ENCODE measurements around the gene KHDC1. TPM values are rescaled to one million over a fixed set of nuclear protein-coding genes. Genes with fewer than 3 reads are reported as not detected.

The KHDC1 gene
- total RNA-seq, 1 experiment from 2014 or later, result 16.2 TPM

DNA sequence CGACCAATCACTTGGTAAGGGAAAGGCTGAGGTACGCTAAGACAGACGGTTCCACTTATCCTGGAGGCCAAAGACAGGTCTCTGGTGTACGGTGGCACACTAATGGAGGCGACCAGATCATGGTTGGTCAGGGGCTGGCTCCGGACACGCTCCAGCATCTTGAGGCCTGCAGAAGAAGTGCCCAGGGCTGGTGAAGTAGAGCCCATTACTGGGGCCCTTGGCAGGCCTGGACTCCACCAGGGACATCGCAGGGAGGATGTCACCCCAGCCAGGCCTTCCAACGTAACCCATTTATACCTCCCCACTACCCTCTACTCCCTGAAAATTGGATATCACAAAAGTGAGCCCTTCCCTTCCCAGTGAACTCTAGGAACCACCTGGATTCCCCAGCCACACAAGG, 53.9 kb downstream of the KHDC1 start:
- no peak overlapping the region for H3K27ac ChIP-seq
- no peaks in the 10 kb centered on the region for H3K9me2 ChIP-seq (ENCODE audit: insufficient read depth)
- no TSS peak for BruUV-seq (replicated peaks)
- H3K79me2 ChIP-seq (ENCODE audit: low read depth), result no peaks in the 10 kb centered on the region
- H3K4me1 ChIP-seq (replicated peaks; ENCODE audit: insufficient read depth), result no peaks in the 10 kb centered on the region
- H2AFZ ChIP-seq, result no peak overlapping the region
- H3K36me3 ChIP-seq (ENCODE audit: low read depth), result no peaks in the 10 kb centered on the region
- H3F3A ChIP-seq (ENCODE audit: insufficient read depth, low read depth), result no peaks in the 10 kb centered on the region
- CTCF ChIA-PET, result no interaction called here
- DNase-seq, result no peak
- no peak for TF ChIP-seq EZH2 (IDR thresholded peaks at IDR 0.05; ENCODE audit: low read depth)
- TF ChIP-seq, protein P1, sequence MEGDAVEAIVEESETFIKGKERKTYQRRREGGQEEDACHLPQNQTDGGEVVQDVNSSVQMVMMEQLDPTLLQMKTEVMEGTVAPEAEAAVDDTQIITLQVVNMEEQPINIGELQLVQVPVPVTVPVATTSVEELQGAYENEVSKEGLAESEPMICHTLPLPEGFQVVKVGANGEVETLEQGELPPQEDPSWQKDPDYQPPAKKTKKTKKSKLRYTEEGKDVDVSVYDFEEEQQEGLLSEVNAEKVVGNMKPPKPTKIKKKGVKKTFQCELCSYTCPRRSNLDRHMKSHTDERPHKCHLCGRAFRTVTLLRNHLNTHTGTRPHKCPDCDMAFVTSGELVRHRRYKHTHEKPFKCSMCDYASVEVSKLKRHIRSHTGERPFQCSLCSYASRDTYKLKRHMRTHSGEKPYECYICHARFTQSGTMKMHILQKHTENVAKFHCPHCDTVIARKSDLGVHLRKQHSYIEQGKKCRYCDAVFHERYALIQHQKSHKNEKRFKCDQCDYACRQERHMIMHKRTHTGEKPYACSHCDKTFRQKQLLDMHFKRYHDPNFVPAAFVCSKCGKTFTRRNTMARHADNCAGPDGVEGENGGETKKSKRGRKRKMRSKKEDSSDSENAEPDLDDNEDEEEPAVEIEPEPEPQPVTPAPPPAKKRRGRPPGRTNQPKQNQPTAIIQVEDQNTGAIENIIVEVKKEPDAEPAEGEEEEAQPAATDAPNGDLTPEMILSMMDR (conservative IDR thresholded peaks at IDR 0.05), result no peak
- no peak overlapping the region for H3K4me3 ChIP-seq
- intact Hi-C loops (cut with micrococcal nuclease; ENCODE audit: unreplicated experiment), result no loop called here
- H3K9me3 ChIP-seq (ENCODE audit: insufficient read depth, low read depth), result no peaks in the 10 kb centered on the region
- no peaks in the 10 kb centered on the region for H3K27me3 ChIP-seq (ENCODE audit: insufficient read depth, low read depth)
- no peaks in the 10 kb centered on the region for H4K20me1 ChIP-seq (ENCODE audit: insufficient read depth)
- no peak overlapping the region for H3K4me2 ChIP-seq
- POLR2A ChIA-PET (ENCODE audit: unreplicated experiment), result no interaction called here

GRCh38 chr6:73207221-73207837, 55.7 kb downstream of the KHDC1 start:
- no peak overlapping the region for H3K4me2 ChIP-seq
- intact Hi-C loops (cut with micrococcal nuclease; ENCODE audit: unreplicated experiment), result no loop called here
- no peaks in the 10 kb centered on the region for H3K9me3 ChIP-seq (ENCODE audit: insufficient read depth, low read depth)
- no peak overlapping the region for H3K27ac ChIP-seq
- no peaks in the 10 kb centered on the region for H3K4me1 ChIP-seq (replicated peaks; ENCODE audit: insufficient read depth)
- CTCF ChIA-PET, result no interaction called here
- TF ChIP-seq EZH2 (IDR thresholded peaks at IDR 0.05; ENCODE audit: low read depth), result no peak
- TF ChIP-seq, protein P1 (conservative IDR thresholded peaks at IDR 0.05), result no peak
- H3K36me3 ChIP-seq (ENCODE audit: low read depth), result no peaks in the 10 kb centered on the region
- H3K27me3 ChIP-seq (ENCODE audit: insufficient read depth, low read depth), result no peaks in the 10 kb centered on the region
- no peaks in the 10 kb centered on the region for H3F3A ChIP-seq (ENCODE audit: insufficient read depth, low read depth)
- no peaks in the 10 kb centered on the region for H3K9me2 ChIP-seq (ENCODE audit: insufficient read depth)
- H3K4me3 ChIP-seq, result no peak overlapping the region
- no peaks in the 10 kb centered on the region for H3K79me2 ChIP-seq (ENCODE audit: low read depth)
- no peak for DNase-seq
- no TSS peak for BruUV-seq (replicated peaks)
- H2AFZ ChIP-seq, result no peak overlapping the region
- POLR2A ChIA-PET (ENCODE audit: unreplicated experiment), result no interaction called here
- H4K20me1 ChIP-seq (ENCODE audit: insufficient read depth), result no peaks in the 10 kb centered on the region

DNA sequence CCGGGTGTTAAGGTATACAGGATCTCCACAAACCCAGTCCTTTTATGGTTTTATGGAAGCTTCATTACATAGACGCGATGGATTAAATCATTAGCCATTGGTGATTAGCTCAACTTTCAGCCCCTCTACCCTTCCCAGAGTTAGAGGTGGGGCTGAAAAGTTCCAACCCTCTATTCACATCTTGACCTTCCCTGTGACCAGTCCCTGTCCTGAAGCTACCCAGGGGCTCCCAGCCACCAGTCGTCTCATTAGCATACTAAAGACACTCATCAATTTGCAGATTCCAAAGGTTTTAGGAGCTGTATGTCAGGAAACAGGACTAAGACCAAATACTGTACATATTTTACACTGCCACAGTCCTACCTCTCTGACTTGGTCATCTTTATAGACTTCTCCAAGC, 58.7 kb downstream of the KHDC1 start:
- TF ChIP-seq, protein P1 (conservative IDR thresholded peaks at IDR 0.05), result no peak
- TF ChIP-seq EZH2 (IDR thresholded peaks at IDR 0.05; ENCODE audit: low read depth), result no peak
- intact Hi-C loops (cut with micrococcal nuclease; ENCODE audit: unreplicated experiment), result no loop called here

More for the DNA sequence above, 58.7 kb downstream of the KHDC1 start:
- Histone ChIP-seq H3K9me2 (ENCODE audit: insufficient read depth) (no peaks in the 10 kb centered on the region), H3K27me3 (ENCODE audit: insufficient read depth, low read depth) (no peaks in the 10 kb centered on the region), H3K36me3 (ENCODE audit: low read depth) (no peaks in the 10 kb centered on the region), H4K20me1 (ENCODE audit: insufficient read depth) (no peaks in the 10 kb centered on the region), H3K4me2 (no peak overlapping the region), H3K4me3 (no peak overlapping the region), H3K27ac (no peak overlapping the region), H3K9me3 (ENCODE audit: insufficient read depth, low read depth) (no peaks in the 10 kb centered on the region), H3K4me1 (replicated peaks; ENCODE audit: insufficient read depth) (no peaks in the 10 kb centered on the region), H3F3A (ENCODE audit: insufficient read depth, low read depth) (no peaks in the 10 kb centered on the region), H3K79me2 (ENCODE audit: low read depth) (no peaks in the 10 kb centered on the region), H2AFZ (no peak overlapping the region)
- CTCF ChIA-PET, result no interaction called here
- no peak for DNase-seq
- BruUV-seq (replicated peaks), result no TSS peak
- POLR2A ChIA-PET (ENCODE audit: unreplicated experiment), result no interaction called here
